ENCODE results near the gene USP9X. TPM values are rescaled to one million over a fixed set of nuclear protein-coding genes. Genes with fewer than 3 reads are reported as not detected.
A peak's percentile ranks its signal among the peaks of the same experiment; 100 is the strongest.

Gene USP9X, protein sequence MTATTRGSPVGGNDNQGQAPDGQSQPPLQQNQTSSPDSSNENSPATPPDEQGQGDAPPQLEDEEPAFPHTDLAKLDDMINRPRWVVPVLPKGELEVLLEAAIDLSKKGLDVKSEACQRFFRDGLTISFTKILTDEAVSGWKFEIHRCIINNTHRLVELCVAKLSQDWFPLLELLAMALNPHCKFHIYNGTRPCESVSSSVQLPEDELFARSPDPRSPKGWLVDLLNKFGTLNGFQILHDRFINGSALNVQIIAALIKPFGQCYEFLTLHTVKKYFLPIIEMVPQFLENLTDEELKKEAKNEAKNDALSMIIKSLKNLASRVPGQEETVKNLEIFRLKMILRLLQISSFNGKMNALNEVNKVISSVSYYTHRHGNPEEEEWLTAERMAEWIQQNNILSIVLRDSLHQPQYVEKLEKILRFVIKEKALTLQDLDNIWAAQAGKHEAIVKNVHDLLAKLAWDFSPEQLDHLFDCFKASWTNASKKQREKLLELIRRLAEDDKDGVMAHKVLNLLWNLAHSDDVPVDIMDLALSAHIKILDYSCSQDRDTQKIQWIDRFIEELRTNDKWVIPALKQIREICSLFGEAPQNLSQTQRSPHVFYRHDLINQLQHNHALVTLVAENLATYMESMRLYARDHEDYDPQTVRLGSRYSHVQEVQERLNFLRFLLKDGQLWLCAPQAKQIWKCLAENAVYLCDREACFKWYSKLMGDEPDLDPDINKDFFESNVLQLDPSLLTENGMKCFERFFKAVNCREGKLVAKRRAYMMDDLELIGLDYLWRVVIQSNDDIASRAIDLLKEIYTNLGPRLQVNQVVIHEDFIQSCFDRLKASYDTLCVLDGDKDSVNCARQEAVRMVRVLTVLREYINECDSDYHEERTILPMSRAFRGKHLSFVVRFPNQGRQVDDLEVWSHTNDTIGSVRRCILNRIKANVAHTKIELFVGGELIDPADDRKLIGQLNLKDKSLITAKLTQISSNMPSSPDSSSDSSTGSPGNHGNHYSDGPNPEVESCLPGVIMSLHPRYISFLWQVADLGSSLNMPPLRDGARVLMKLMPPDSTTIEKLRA (N-terminal part only)
- total RNA-seq (10 to 100 TPM; 51.7 to 84.2 (median 62.7) TPM), total RNA-seq (206 to 406 (median 345) reads per million in 29 experiments)
- 70.2 TPM for total RNA-seq (2013)

- H3K27me3 Mint-ChIP-seq: peaks cover 0 to 11% of the 10 kb centered on the region in 2 donors
- H3K4me3 ChIP-seq (ENCODE audit: control insufficient read depth in 1 of 2, extremely low read depth in 1 of 2, low read length in 1 of 2): peak within 1 kb of the TSS; percentile 88 to 89
- peak; percentile 65 to 74 (median 70) for ATAC-seq (replicated peaks in 1 of 4)
Observed at GRCh38 chrX:41084893-41085511, at the start of gene USP9X. Gene USP9X, plus strand, starts transcription at chrX:41085445. Its CDS starts 38,184 bp downstream, at chrX:41123629.

GRCh38 chrX:41035582-41035981 lies 49.7 kb upstream of the USP9X start:
- Mint-ChIP-seq H3K36me3 (no peaks in the 10 kb centered on the region), H3K27ac (no peak overlapping the region), H3K4me3 (no peak overlapping the region), H3K27me3 (peaks cover 0 to 9% of the 10 kb centered on the region in 2 donors), H3K4me1 (no peaks in the 10 kb centered on the region), H3K9me3 (no peaks in the 10 kb centered on the region)
- CTCF ChIA-PET: interaction anchor here in 1 of 2 donors (0.5 kb wide), 1 partner anchor 74 kb away, joined by 3 read pairs; no protein-coding TSS in a partner anchor
- DNase-seq (no peak), ATAC-seq (replicated peaks in 1 of 4) (no peak)
- POLR2A ChIA-PET: interaction anchor here in 1 of 2 donors (0.6 kb wide), 1 partner anchor 47 kb away, joined by 4 read pairs; no protein-coding TSS in a partner anchor
- Histone ChIP-seq H3K4me1 (ENCODE audit: control insufficient read depth in 1 of 2, extremely low read depth in 1 of 2, insufficient read depth in 2 of 2, low read length in 2 of 2) (no peaks in the 10 kb centered on the region), H3K27me3 (replicated peaks in 1 of 2; ENCODE audit: control insufficient read depth in 2 of 2, extremely low read depth in 1 of 2, insufficient read depth in 2 of 2, low read length in 1 of 2) (no peaks in the 10 kb centered on the region), H3K36me3 (ENCODE audit: control insufficient read depth in 2 of 2, extremely low read depth in 1 of 2, insufficient read depth in 1 of 2, low read length in 1 of 2) (no peaks in the 10 kb centered on the region), H3K27ac (ENCODE audit: low read length) (no peak overlapping the region), H3K9me3 (no peaks in the 10 kb centered on the region), H3K4me3 (ENCODE audit: control insufficient read depth in 1 of 2, extremely low read depth in 1 of 2, low read length in 1 of 2) (no peak overlapping the region)
- no CpG with 5 or more reads among the region's 1 CpG for WGBS (ENCODE audit: insufficient coverage)

More at GRCh38 chrX:41084893-41085511, at the start of gene USP9X:
- Mint-ChIP-seq H3K4me3 (peak within 1 kb of the TSS; percentile 91 to 95 (median 93)), H3K27ac (peak within 1 kb of the TSS; percentile 98 to 99), H3K36me3 (peaks cover 13% of the 10 kb centered on the region), H3K9me3 (no peaks in the 10 kb centered on the region), H3K4me1 (peaks cover 29 to 37% (median 30%) of the 10 kb centered on the region in 3 donors)
- DNase-seq: peak; percentile 79 to 94 (median 86)
- ChIA-PET POLR2A (interaction anchor here in 1 of 2 donors (0.6 to 1.2 kb wide), 4 partner anchors 26 to 37 kb away, joined by 4 to 9 read pairs (median 5); no protein-coding TSS in a partner anchor), CTCF (interaction anchor here (0.5 to 2.1 kb wide), 6 partner anchors 27 to 207 kb away, joined by 3 to 7 read pairs (median 5); no protein-coding TSS in a partner anchor)
- Histone ChIP-seq H3K36me3 (ENCODE audit: control insufficient read depth in 2 of 2, extremely low read depth in 1 of 2, insufficient read depth in 1 of 2, low read length in 1 of 2) (no peaks in the 10 kb centered on the region), H3K27ac (ENCODE audit: low read length) (peak within 1 kb of the TSS; percentile 99), H3K27me3 (replicated peaks in 1 of 2; ENCODE audit: control insufficient read depth in 2 of 2, extremely low read depth in 1 of 2, insufficient read depth in 2 of 2, low read length in 1 of 2) (no peaks in the 10 kb centered on the region), H3K4me1 (ENCODE audit: control insufficient read depth in 1 of 2, extremely low read depth in 1 of 2, insufficient read depth in 2 of 2, low read length in 2 of 2) (peaks cover 4 to 14% of the 10 kb centered on the region in 2 experiments), H3K9me3 (no peaks in the 10 kb centered on the region)
- 0% methylated on average over 18 of the region's 61 CpGs for WGBS (ENCODE audit: insufficient coverage)

GRCh38 chrX:41036668-41037326 lies 48.4 kb upstream of the USP9X start:
- Histone ChIP-seq H3K27me3 (replicated peaks in 1 of 2; ENCODE audit: control insufficient read depth in 2 of 2, extremely low read depth in 1 of 2, insufficient read depth in 2 of 2, low read length in 1 of 2) (no peaks in the 10 kb centered on the region), H3K4me3 (ENCODE audit: control insufficient read depth in 1 of 2, extremely low read depth in 1 of 2, low read length in 1 of 2) (no peak overlapping the region), H3K27ac (ENCODE audit: low read length) (no peak overlapping the region), H3K4me1 (ENCODE audit: control insufficient read depth in 1 of 2, extremely low read depth in 1 of 2, insufficient read depth in 2 of 2, low read length in 2 of 2) (no peaks in the 10 kb centered on the region), H3K9me3 (no peaks in the 10 kb centered on the region), H3K36me3 (ENCODE audit: control insufficient read depth in 2 of 2, extremely low read depth in 1 of 2, insufficient read depth in 1 of 2, low read length in 1 of 2) (no peaks in the 10 kb centered on the region)
- DNase-seq (no peak), ATAC-seq (replicated peaks in 1 of 4) (no peak)
- 94% methylated on average over 3 of the region's 9 CpGs for WGBS (ENCODE audit: insufficient coverage)
- H3K9me3 Mint-ChIP-seq: no peaks in the 10 kb centered on the region
- no peak overlapping the region for H3K27ac Mint-ChIP-seq
- ChIA-PET CTCF (interaction anchor here in 1 of 2 donors (0.7 kb wide), 1 partner anchor 1880 kb away, joined by 3 read pairs; no protein-coding TSS in a partner anchor), POLR2A (interaction anchor here in 1 of 2 donors (0.7 kb wide), 1 partner anchor 239 kb away, joined by 5 read pairs; no protein-coding TSS in a partner anchor)
- H3K27me3 Mint-ChIP-seq: peaks cover 0 to 12% of the 10 kb centered on the region in 2 donors
- no peaks in the 10 kb centered on the region for H3K36me3 Mint-ChIP-seq
- no peaks in the 10 kb centered on the region for H3K4me1 Mint-ChIP-seq
- H3K4me3 Mint-ChIP-seq: no peak overlapping the region

DNA sequence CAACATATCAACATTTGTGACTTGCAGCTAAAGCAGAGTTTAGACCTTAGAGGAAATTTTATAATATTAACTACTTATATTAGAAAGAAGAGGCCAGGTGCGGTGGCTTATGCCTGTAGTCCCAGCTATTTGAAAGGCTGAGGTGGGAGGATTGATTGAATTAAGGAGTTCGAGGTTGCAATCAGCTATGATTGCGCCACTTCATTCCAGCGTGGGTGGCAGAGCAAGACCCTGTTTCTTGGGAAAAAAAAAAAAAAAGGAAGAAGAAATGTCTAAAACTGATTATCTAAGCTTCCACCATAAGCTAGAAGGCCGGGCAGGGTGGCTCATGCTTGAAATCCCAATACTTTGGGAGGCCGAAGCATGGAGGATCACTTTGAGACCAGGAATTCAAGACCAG lies 42.0 kb upstream of the USP9X start:
- Histone ChIP-seq H3K4me3 (ENCODE audit: control insufficient read depth in 1 of 2, extremely low read depth in 1 of 2, low read length in 1 of 2) (no peak overlapping the region), H3K27me3 (replicated peaks in 1 of 2; ENCODE audit: control insufficient read depth in 2 of 2, extremely low read depth in 1 of 2, insufficient read depth in 2 of 2, low read length in 1 of 2) (no peaks in the 10 kb centered on the region), H3K9me3 (no peaks in the 10 kb centered on the region), H3K27ac (ENCODE audit: low read length) (no peak overlapping the region), H3K36me3 (ENCODE audit: control insufficient read depth in 2 of 2, extremely low read depth in 1 of 2, insufficient read depth in 1 of 2, low read length in 1 of 2) (no peaks in the 10 kb centered on the region), H3K4me1 (ENCODE audit: control insufficient read depth in 1 of 2, extremely low read depth in 1 of 2, insufficient read depth in 2 of 2, low read length in 2 of 2) (no peaks in the 10 kb centered on the region)
- H3K36me3 Mint-ChIP-seq: no peaks in the 10 kb centered on the region
- H3K4me1 Mint-ChIP-seq: peaks cover 0 to 5% (median 3%) of the 10 kb centered on the region in 3 donors
- ChIA-PET CTCF (interaction anchor here (0.6 to 0.7 kb wide), 2 partner anchors 69 to 211 kb away, joined by 4 to 10 read pairs; no protein-coding TSS in a partner anchor), POLR2A (interaction anchor here in 1 of 2 donors (0.6 kb wide), 1 partner anchor 1044 kb away, joined by 4 read pairs; no protein-coding TSS in a partner anchor)
- H3K4me3 Mint-ChIP-seq: no peak overlapping the region
- 100% methylated on average over 1 of the region's 6 CpGs for WGBS (ENCODE audit: insufficient coverage)
- DNase-seq (no peak), ATAC-seq (replicated peaks in 1 of 4) (no peak)
- no peaks in the 10 kb centered on the region for H3K9me3 Mint-ChIP-seq
- H3K27ac Mint-ChIP-seq: no peak overlapping the region
- peaks cover 0 to 8% of the 10 kb centered on the region in 2 donors for H3K27me3 Mint-ChIP-seq

- ChIA-PET POLR2A (interaction anchor here in 1 of 2 donors (0.6 kb wide), 1 partner anchor 1043 kb away, joined by 4 read pairs; no protein-coding TSS in a partner anchor), CTCF (interaction anchor here (0.6 to 1.0 kb wide), 3 partner anchors 68 to 211 kb away, joined by 4 to 10 read pairs (median 6); no protein-coding TSS in a partner anchor)
- H3K4me1 Mint-ChIP-seq: peaks cover 0 to 5% (median 3%) of the 10 kb centered on the region in 3 donors
- H3K36me3 Mint-ChIP-seq: no peaks in the 10 kb centered on the region
- no peaks in the 10 kb centered on the region for H3K36me3 ChIP-seq (ENCODE audit: control insufficient read depth in 2 of 2, extremely low read depth in 1 of 2, insufficient read depth in 1 of 2, low read length in 1 of 2)
- no peaks in the 10 kb centered on the region for H3K27me3 ChIP-seq (replicated peaks in 1 of 2; ENCODE audit: control insufficient read depth in 2 of 2, extremely low read depth in 1 of 2, insufficient read depth in 2 of 2, low read length in 1 of 2)
- H3K27me3 Mint-ChIP-seq: peaks cover 0 to 8% of the 10 kb centered on the region in 2 donors
- no peaks in the 10 kb centered on the region for H3K9me3 ChIP-seq
- no peak for ATAC-seq (replicated peaks in 1 of 4)
- H3K27ac ChIP-seq (ENCODE audit: low read length): no peak overlapping the region
- H3K9me3 Mint-ChIP-seq: no peaks in the 10 kb centered on the region
- no peak overlapping the region for H3K4me3 ChIP-seq (ENCODE audit: control insufficient read depth in 1 of 2, extremely low read depth in 1 of 2, low read length in 1 of 2)
- DNase-seq: no peak
- no peaks in the 10 kb centered on the region for H3K4me1 ChIP-seq (ENCODE audit: control insufficient read depth in 1 of 2, extremely low read depth in 1 of 2, insufficient read depth in 2 of 2, low read length in 2 of 2)
- no peak overlapping the region for H3K27ac Mint-ChIP-seq
- no CpG with 5 or more reads among the region's 6 CpGs for WGBS (ENCODE audit: insufficient coverage)
- no peak overlapping the region for H3K4me3 Mint-ChIP-seq
Observed at GRCh38 chrX:41043674-41044345, 41.4 kb upstream of the USP9X start.

Measured in T-cell (primary cell).